Measurements from ENCODE around the gene PLPP7. TPM values are rescaled to one million over a fixed set of nuclear protein-coding genes. Genes with fewer than 3 reads are reported as not detected.
"Not testable (repeated sequence)": the region's sequence is repeated elsewhere in the genome, so short reads cannot be mapped to it uniquely, and the experiment has no call there.

PLPP7 gene
- polyA plus RNA-seq, 2 donors: 0.47 to 0.73 TPM

- no peaks in the 10 kb centered on the region for H3K36me3 ChIP-seq (ENCODE audit: control insufficient read depth in 2 of 2, insufficient read depth in 2 of 2, low read length in 1 of 2)
- WGBS, 2 donors: 90 to 92% methylated on average over 6 of the region's 6 CpGs
- H3K27me3 ChIP-seq (ENCODE audit: control insufficient read depth in 1 of 2, insufficient read depth in 2 of 2, low read length in 2 of 2): no peaks in the 10 kb centered on the region
- no peaks in the 10 kb centered on the region for H3K9me3 ChIP-seq (ENCODE audit: control insufficient read depth in 2 of 2, insufficient read depth in 1 of 2, low read depth in 1 of 2, low read length in 1 of 2)
- H3K4me1 ChIP-seq (ENCODE audit: control insufficient read depth in 2 of 2, insufficient read depth in 2 of 2, low read length in 1 of 2): no peaks in the 10 kb centered on the region
- no peak overlapping the region for H3K27ac ChIP-seq (ENCODE audit: low read depth in 2 of 2, low read length in 1 of 2)
- no peak overlapping the region for H3K4me3 ChIP-seq (ENCODE audit: low read depth in 1 of 2, low read length in 2 of 2)
Observed at GRCh38 chr9:131346559-131346958, 57.0 kb downstream of the PLPP7 start.

- H3K36me3 ChIP-seq (ENCODE audit: control insufficient read depth in 2 of 2, insufficient read depth in 2 of 2, low read length in 1 of 2): no peaks in the 10 kb centered on the region
- 69 to 70% methylated on average over 19 of the region's 19 CpGs for WGBS, 2 donors
Observed at GRCh38 chr9:131347376-131348020, 58.0 kb downstream of the PLPP7 start.

GRCh38 chr9:131348631-131349521 is 59.4 kb downstream of the PLPP7 start:
- Histone ChIP-seq H3K4me3 (ENCODE audit: low read depth in 1 of 2, low read length in 2 of 2) (no peak overlapping the region), H3K27me3 (ENCODE audit: control insufficient read depth in 1 of 2, insufficient read depth in 2 of 2, low read length in 2 of 2) (no peaks in the 10 kb centered on the region), H3K4me1 (ENCODE audit: control insufficient read depth in 2 of 2, insufficient read depth in 2 of 2, low read length in 1 of 2) (no peaks in the 10 kb centered on the region), H3K27ac (ENCODE audit: low read depth in 2 of 2, low read length in 1 of 2) (no peak overlapping the region), H3K9me3 (ENCODE audit: control insufficient read depth in 2 of 2, insufficient read depth in 1 of 2, low read depth in 1 of 2, low read length in 1 of 2) (no peaks in the 10 kb centered on the region), H3K36me3 (ENCODE audit: control insufficient read depth in 2 of 2, insufficient read depth in 2 of 2, low read length in 1 of 2) (no peaks in the 10 kb centered on the region)
- WGBS, 2 donors: 68 to 73% methylated on average over 7 to 10 of the region's 10 CpGs

More at GRCh38 chr9:131347376-131348020, 58.0 kb downstream of the PLPP7 start:
- no peak overlapping the region for H3K4me3 ChIP-seq (ENCODE audit: low read depth in 1 of 2, low read length in 2 of 2)
- no peaks in the 10 kb centered on the region for H3K27me3 ChIP-seq (ENCODE audit: control insufficient read depth in 1 of 2, insufficient read depth in 2 of 2, low read length in 2 of 2)
- H3K27ac ChIP-seq (ENCODE audit: low read depth in 2 of 2, low read length in 1 of 2): no peak overlapping the region
- H3K4me1 ChIP-seq (ENCODE audit: control insufficient read depth in 2 of 2, insufficient read depth in 2 of 2, low read length in 1 of 2): no peaks in the 10 kb centered on the region
- no peaks in the 10 kb centered on the region for H3K9me3 ChIP-seq (ENCODE audit: control insufficient read depth in 2 of 2, insufficient read depth in 1 of 2, low read depth in 1 of 2, low read length in 1 of 2)

GRCh38 chr9:131349522-131349880 is 60.0 kb downstream of the PLPP7 start:
- H3K27ac ChIP-seq (ENCODE audit: low read depth in 2 of 2, low read length in 1 of 2): no peak overlapping the region
- no peaks in the 10 kb centered on the region for H3K27me3 ChIP-seq (ENCODE audit: control insufficient read depth in 1 of 2, insufficient read depth in 2 of 2, low read length in 2 of 2)
- H3K4me1 ChIP-seq (ENCODE audit: control insufficient read depth in 2 of 2, insufficient read depth in 2 of 2, low read length in 1 of 2): no peaks in the 10 kb centered on the region
- no peak overlapping the region for H3K4me3 ChIP-seq (ENCODE audit: low read depth in 1 of 2, low read length in 2 of 2)
- no peaks in the 10 kb centered on the region for H3K9me3 ChIP-seq (ENCODE audit: control insufficient read depth in 2 of 2, insufficient read depth in 1 of 2, low read depth in 1 of 2, low read length in 1 of 2)
- WGBS, 2 donors: 48 to 50% methylated on average over 5 of the region's 5 CpGs
- H3K36me3 ChIP-seq (ENCODE audit: control insufficient read depth in 2 of 2, insufficient read depth in 2 of 2, low read length in 1 of 2): no peaks in the 10 kb centered on the region

- no peaks in the 10 kb centered on the region for H3K9me3 ChIP-seq (ENCODE audit: control insufficient read depth in 2 of 2, insufficient read depth in 1 of 2, low read depth in 1 of 2, low read length in 1 of 2)
- H3K36me3 ChIP-seq (ENCODE audit: control insufficient read depth in 2 of 2, insufficient read depth in 2 of 2, low read length in 1 of 2): no peaks in the 10 kb centered on the region
- no peak overlapping the region for H3K4me3 ChIP-seq (ENCODE audit: low read depth in 1 of 2, low read length in 2 of 2)
Observed at GRCh38 chr9:131349881-131350563, 60.5 kb downstream of the PLPP7 start.

GRCh38 chr9:131356479-131356878 is 67.0 kb downstream of the PLPP7 start:
- not testable (repeated sequence) for H3K36me3 ChIP-seq (ENCODE audit: control insufficient read depth in 2 of 2, insufficient read depth in 2 of 2, low read length in 1 of 2); H3K4me1 ChIP-seq (ENCODE audit: control insufficient read depth in 2 of 2, insufficient read depth in 2 of 2, low read length in 1 of 2); H3K4me3 ChIP-seq (ENCODE audit: low read depth in 1 of 2, low read length in 2 of 2); H3K27ac ChIP-seq (ENCODE audit: low read depth in 2 of 2, low read length in 1 of 2); H3K9me3 ChIP-seq (ENCODE audit: control insufficient read depth in 2 of 2, insufficient read depth in 1 of 2, low read depth in 1 of 2, low read length in 1 of 2); H3K27me3 ChIP-seq (ENCODE audit: control insufficient read depth in 1 of 2, insufficient read depth in 2 of 2, low read length in 2 of 2)
- 67 to 68% methylated on average over 5 of the region's 6 CpGs for WGBS, 2 donors

More at GRCh38 chr9:131349881-131350563, 60.5 kb downstream of the PLPP7 start:
- H3K4me1 ChIP-seq (ENCODE audit: control insufficient read depth in 2 of 2, insufficient read depth in 2 of 2, low read length in 1 of 2): no peaks in the 10 kb centered on the region
- no peaks in the 10 kb centered on the region for H3K27me3 ChIP-seq (ENCODE audit: control insufficient read depth in 1 of 2, insufficient read depth in 2 of 2, low read length in 2 of 2)
- no peak overlapping the region for H3K27ac ChIP-seq (ENCODE audit: low read depth in 2 of 2, low read length in 1 of 2)
- WGBS, 2 donors: 9 to 10% methylated on average over 25 to 27 of the region's 27 CpGs

- no peaks in the 10 kb centered on the region for H3K36me3 ChIP-seq (ENCODE audit: control insufficient read depth in 2 of 2, insufficient read depth in 2 of 2, low read length in 1 of 2)
- no peaks in the 10 kb centered on the region for H3K9me3 ChIP-seq (ENCODE audit: control insufficient read depth in 2 of 2, insufficient read depth in 1 of 2, low read depth in 1 of 2, low read length in 1 of 2)
- peaks cover 3% of the 10 kb centered on the region in 2 donors for H3K4me1 ChIP-seq (ENCODE audit: control insufficient read depth in 2 of 2, insufficient read depth in 2 of 2, low read length in 1 of 2)
- WGBS, 2 donors: 74 to 78% methylated on average over 10 of the region's 10 CpGs
- no peak overlapping the region for H3K27ac ChIP-seq (ENCODE audit: low read depth in 2 of 2, low read length in 1 of 2)
- no peak overlapping the region for H3K4me3 ChIP-seq (ENCODE audit: low read depth in 1 of 2, low read length in 2 of 2)
- H3K27me3 ChIP-seq (ENCODE audit: control insufficient read depth in 1 of 2, insufficient read depth in 2 of 2, low read length in 2 of 2): no peaks in the 10 kb centered on the region
Observed at GRCh38 chr9:131358556-131358955, 69.0 kb downstream of the PLPP7 start.

Other genes starting within 250 kb of the PLPP7 start
- 100 to 1,000 TPM in 1 of 2 donors, 10 to 100 TPM in 1; 59.3 to 184 TPM for gene AIF1L, start 193.2 kb upstream of the PLPP7 start, polyA plus RNA-seq
- gene NUP214, start 164.1 kb upstream of the PLPP7 start, polyA plus RNA-seq: 10 to 100 TPM; 22.3 to 31.3 TPM
- gene FAM78A, start 13.2 kb upstream of the PLPP7 start, polyA plus RNA-seq: under 1 TPM; 0.62 to 0.86 TPM
- 10 to 100 TPM; 26.8 to 60.0 TPM for gene PRRC2B, start 104.4 kb downstream of the PLPP7 start, polyA plus RNA-seq
- 10 to 100 TPM; 11.5 to 18.2 TPM for gene POMT1, start 213.2 kb downstream of the PLPP7 start, polyA plus RNA-seq
- 10 to 100 TPM; 17.3 to 19.4 TPM for gene UCK1, start 241.5 kb downstream of the PLPP7 start, polyA plus RNA-seq